ENCODE data around the gene PACS2.

DNA sequence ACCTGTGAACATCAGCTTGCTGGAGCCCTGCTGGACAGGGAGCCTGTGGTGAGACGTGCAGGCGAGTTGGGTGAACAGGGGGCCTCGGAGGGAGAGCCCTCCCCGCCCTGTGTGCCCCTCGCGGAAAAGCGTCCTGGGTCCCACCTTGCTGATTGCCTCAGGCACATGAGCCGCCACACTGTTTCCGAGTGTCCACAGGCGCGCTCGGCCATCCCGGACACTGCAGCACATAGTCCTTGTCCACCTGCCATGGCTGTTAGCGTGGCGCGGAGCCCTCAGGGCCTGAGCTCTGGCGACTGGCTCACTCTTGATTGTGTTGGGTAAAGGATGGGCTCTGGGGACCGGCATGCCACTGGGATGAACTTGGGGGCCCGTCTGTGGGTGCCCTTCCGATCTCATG lies 40.0 kb downstream of the PACS2 start:
- TF ChIP-seq EZH2phosphoT487 (IDR thresholded peaks at IDR 0.05; ENCODE audit: low read depth, severe bottlenecking, unreplicated experiment) (no peak), CTCF (IDR thresholded peaks at IDR 0.05; ENCODE audit: poor library complexity) (no peak), EZH2 (IDR thresholded peaks at IDR 0.05; ENCODE audit: borderline replicate concordance) (no peak)
